Choroid plexus epithelial cell (primary cell): ENCODE data around the gene KCNK3.
A peak's percentile ranks its signal among the peaks of the same experiment; 100 is the strongest.

Experiments
- DNase-seq: peaks from one replicate; pipeline ENCODE4 v3.0.0-alpha.2; 2010; ENCODE audit warnings: low read depth
- H3K4me3 ChIP-seq: 2 replicates; pipeline ENCODE4 v1.5.1; 2011; ENCODE audit warnings: low read depth, mild to moderate bottlenecking, control low read depth, low read length, moderate library complexity
- CTCF ChIP-seq: conservative IDR thresholded peaks from 2 replicates; pipeline ENCODE4 v1.5.1; 2011; ENCODE audit warnings: low read depth, mild to moderate bottlenecking, control low read depth, inconsistent platforms, low read length, moderate library complexity

The KCNK3 gene

GRCh38 chr2:26730549-26731344 is 38.2 kb downstream of the KCNK3 start:
- TF ChIP-seq CTCF, result no peak
- H3K4me3 ChIP-seq, result no peak overlapping the region
- DNase-seq, result no peak

- TF ChIP-seq CTCF, result no peak
- no peak for DNase-seq
- no peak overlapping the region for H3K4me3 ChIP-seq
Measured at GRCh38 chr2:26731714-26732113, 39.2 kb downstream of the KCNK3 start.

GRCh38 chr2:26732446-26732845 is 39.9 kb downstream of the KCNK3 start:
- no peak for TF ChIP-seq CTCF
- DNase-seq, result no peak
- H3K4me3 ChIP-seq, result no peak overlapping the region

GRCh38 chr2:26733413-26733812 is 40.9 kb downstream of the KCNK3 start:
- no peak for TF ChIP-seq CTCF
- no peak overlapping the region for H3K4me3 ChIP-seq

GRCh38 chr2:26735097-26735496 is 42.6 kb downstream of the KCNK3 start:
- no peak for TF ChIP-seq CTCF
- peak; percentile 93 for DNase-seq
- no peak overlapping the region for H3K4me3 ChIP-seq

More at GRCh38 chr2:26733413-26733812, 40.9 kb downstream of the KCNK3 start:
- no peak for DNase-seq

- no peak for TF ChIP-seq CTCF
- no peak overlapping the region for H3K4me3 ChIP-seq
- DNase-seq, result no peak
Measured at GRCh38 chr2:26735883-26736588, 43.5 kb downstream of the KCNK3 start.

GRCh38 chr2:26737221-26737620 is 44.7 kb downstream of the KCNK3 start:
- DNase-seq, result no peak
- H3K4me3 ChIP-seq, result no peak overlapping the region
- no peak for TF ChIP-seq CTCF
